Liver (tissue), 9 donors: Measurements from ENCODE around the gene ALCAM. TPM values are rescaled to one million over a fixed set of nuclear protein-coding genes. Genes with fewer than 3 reads are reported as not detected.

ENCODE experiments used
- DNase-seq: peaks from one replicate; pipeline ENCODE4 v3.0.0-alpha.2; 2017; ENCODE audit warnings: low spot score
- H3K27ac ChIP-seq, 2 donors: one replicate each; pipeline ENCODE4 v1.7.0; 2013; ENCODE audit warnings: inconsistent platforms in 2 of 2, low read length in 2 of 2, control low read depth in 1 of 2, low read depth in 1 of 2, mild to moderate bottlenecking in 1 of 2
- H3K27me3 ChIP-seq, 4 donors: one replicate each; pipeline versions ENCODE4 v1.6.1 to v1.7.0; 2013; ENCODE audit warnings: low read length in 3 of 4, inconsistent platforms in 1 of 4, mild to moderate bottlenecking in 1 of 4, moderate library complexity in 1 of 4; ENCODE audit not compliant: control insufficient read depth in 4 of 4, insufficient read depth in 4 of 4
- H3K36me3 ChIP-seq, 4 donors: one replicate each; pipeline versions ENCODE4 v1.6.1 to v1.7.0; 2013; ENCODE audit warnings: low read length in 3 of 4, mild to moderate bottlenecking in 3 of 4, low read depth in 1 of 4, moderate library complexity in 1 of 4; ENCODE audit not compliant: control insufficient read depth in 4 of 4, insufficient read depth in 3 of 4
- H3K4me1 ChIP-seq, 4 donors: one replicate each; pipeline versions ENCODE4 v1.6.1 to v1.7.0; 2013; ENCODE audit warnings: low read length in 3 of 4, mild to moderate bottlenecking in 3 of 4, moderate library complexity in 1 of 4; ENCODE audit not compliant: control insufficient read depth in 4 of 4, insufficient read depth in 4 of 4
- H3K4me3 ChIP-seq, 3 donors: one replicate each; pipeline versions ENCODE4 v1.6.1 to v1.7.0; 2013; ENCODE audit warnings: low read length in 3 of 3, control low read depth in 1 of 3, low read depth in 1 of 3, mild to moderate bottlenecking in 1 of 3
- H3K9ac ChIP-seq, 2 donors: one replicate each; pipeline ENCODE4 v1.7.0; 2013; ENCODE audit warnings: low read length in 2 of 2, mild to moderate bottlenecking in 2 of 2, moderate library complexity in 2 of 2, control low read depth in 1 of 2, low read depth in 1 of 2
- H3K9me3 ChIP-seq, 4 donors: one replicate each; pipeline versions ENCODE4 v1.6.1 to v1.7.0; 2013; ENCODE audit warnings: low read length in 3 of 4; ENCODE audit not compliant: control insufficient read depth in 4 of 4
- EGR1 ChIP-seq, 2 donors: IDR thresholded peaks; 2 replicates each; pipeline ENCODE4 v1.6.1; 2016 to 2018; ENCODE audit warnings: antibody characterized with exemption in 2 of 2, low read depth in 2 of 2
- FOXA1 ChIP-seq: IDR thresholded peaks from 2 replicates; pipeline ENCODE4 v1.6.1; 2016; ENCODE audit warnings: antibody characterized with exemption
- FOXA2 ChIP-seq: IDR thresholded peaks from 2 replicates; pipeline ENCODE4 v1.6.1; 2016; ENCODE audit warnings: antibody characterized with exemption
- GABPA ChIP-seq, 2 donors: IDR thresholded peaks in 1 of 2; conservative IDR thresholded peaks in 1 of 2; 2 replicates each; pipeline ENCODE4 v1.6.1; 2016; ENCODE audit warnings: antibody characterized with exemption in 2 of 2, mild to moderate bottlenecking in 1 of 2, moderate library complexity in 1 of 2
- HNF4A ChIP-seq, 2 donors: conservative IDR thresholded peaks; 2 replicates each; pipeline ENCODE4 v1.6.1; 2016; ENCODE audit warnings: antibody characterized with exemption in 2 of 2, mild to moderate bottlenecking in 2 of 2
- HNF4G ChIP-seq: IDR thresholded peaks from 2 replicates; pipeline ENCODE4 v1.6.1; 2016; ENCODE audit warnings: antibody characterized with exemption
- JUND ChIP-seq, 2 donors: IDR thresholded peaks; 2 replicates each; pipeline ENCODE4 v1.6.1; 2016; ENCODE audit warnings: antibody characterized with exemption in 2 of 2
- MAX ChIP-seq: IDR thresholded peaks from 2 replicates; pipeline ENCODE4 v1.6.1; 2016; ENCODE audit warnings: antibody characterized with exemption
- NR2F2 ChIP-seq: IDR thresholded peaks from 2 replicates; pipeline ENCODE4 v1.6.1; 2016; ENCODE audit warnings: antibody characterized with exemption
- RAD21 ChIP-seq, 2 donors: IDR thresholded peaks; 2 replicates each; pipeline ENCODE4 v1.6.1; 2016; ENCODE audit warnings: antibody characterized with exemption in 2 of 2, mild to moderate bottlenecking in 2 of 2
- REST ChIP-seq: IDR thresholded peaks from 2 replicates; pipeline ENCODE4 v1.6.1; 2016; ENCODE audit warnings: antibody characterized with exemption, mild to moderate bottlenecking
- RXRA ChIP-seq, 2 donors: IDR thresholded peaks; 2 replicates each; pipeline ENCODE4 v1.6.1; 2017 to 2018; ENCODE audit warnings: antibody characterized with exemption in 2 of 2, mild to moderate bottlenecking in 1 of 2
- SP1 ChIP-seq: IDR thresholded peaks from 2 replicates; pipeline ENCODE4 v1.6.1; 2018; ENCODE audit warnings: antibody characterized with exemption, mild to moderate bottlenecking
- TAF1 ChIP-seq: conservative IDR thresholded peaks from 2 replicates; pipeline ENCODE4 v1.6.1; 2016; ENCODE audit warnings: antibody characterized with exemption, mild to moderate bottlenecking
- YY1 ChIP-seq: IDR thresholded peaks from 2 replicates; pipeline ENCODE4 v1.6.1; 2016; ENCODE audit warnings: antibody characterized with exemption, mild to moderate bottlenecking
- ZBTB33 ChIP-seq: IDR thresholded peaks from 2 replicates; pipeline ENCODE4 v1.6.1; 2016; ENCODE audit warnings: antibody characterized with exemption
- WGBS: extraction: QIAGEN DNeasy Blood & Tissue Kit; methylation state at CpG from one replicate; pipeline ENCODE4 v1.1.7; 2013; 5-methylcytosine and 5-hydroxymethylcytosine counted together
- polyA plus RNA-seq, 2 donors: library from polyadenylated mRNA; stranded (reverse) in 1 of 2; unstranded in 1 of 2; fragments of 200-250 nt in 1 of 2; fragments of >200 nt in 1 of 2; fragmentation: Nextera tagmentation in 1 of 2; extraction: Ambion mirVana in 1 of 2; gene quantifications; one replicate each; pipeline versions ENCODE4 v1.2.1 to v1.2.3, GENCODE V29; 2013 to 2015
- total RNA-seq, 2 donors: library from RNA; depleted of rRNA; stranded (reverse); fragments of >200 nt; gene quantifications; one replicate each; pipeline ENCODE4 v1.2.3, GENCODE V29; 2014
- TF ChIP-seq, protein P1 (sequence below): IDR thresholded peaks from 2 replicates; pipeline ENCODE4 v1.6.1; 2016; ENCODE audit warnings: antibody characterized with exemption
- TF ChIP-seq, protein P2 (sequence below): fragments of 150-350 bp; IDR thresholded peaks from 2 replicates; pipeline ENCODE4 v1.5.1; 2017; ENCODE audit warnings: improper control_type of control experiment, low read depth, low read length; ENCODE audit not compliant: missing input control
- donor health status: healthy.
- donor health status: healthy.
- donor health status: healthy.
- donor health status: healthy.
- donor health status: healthy.

The ALCAM gene
- total and polyA plus RNA-seq, 4 donors = 14.2 to 62.0 (median 32.3) TPM

DNA sequence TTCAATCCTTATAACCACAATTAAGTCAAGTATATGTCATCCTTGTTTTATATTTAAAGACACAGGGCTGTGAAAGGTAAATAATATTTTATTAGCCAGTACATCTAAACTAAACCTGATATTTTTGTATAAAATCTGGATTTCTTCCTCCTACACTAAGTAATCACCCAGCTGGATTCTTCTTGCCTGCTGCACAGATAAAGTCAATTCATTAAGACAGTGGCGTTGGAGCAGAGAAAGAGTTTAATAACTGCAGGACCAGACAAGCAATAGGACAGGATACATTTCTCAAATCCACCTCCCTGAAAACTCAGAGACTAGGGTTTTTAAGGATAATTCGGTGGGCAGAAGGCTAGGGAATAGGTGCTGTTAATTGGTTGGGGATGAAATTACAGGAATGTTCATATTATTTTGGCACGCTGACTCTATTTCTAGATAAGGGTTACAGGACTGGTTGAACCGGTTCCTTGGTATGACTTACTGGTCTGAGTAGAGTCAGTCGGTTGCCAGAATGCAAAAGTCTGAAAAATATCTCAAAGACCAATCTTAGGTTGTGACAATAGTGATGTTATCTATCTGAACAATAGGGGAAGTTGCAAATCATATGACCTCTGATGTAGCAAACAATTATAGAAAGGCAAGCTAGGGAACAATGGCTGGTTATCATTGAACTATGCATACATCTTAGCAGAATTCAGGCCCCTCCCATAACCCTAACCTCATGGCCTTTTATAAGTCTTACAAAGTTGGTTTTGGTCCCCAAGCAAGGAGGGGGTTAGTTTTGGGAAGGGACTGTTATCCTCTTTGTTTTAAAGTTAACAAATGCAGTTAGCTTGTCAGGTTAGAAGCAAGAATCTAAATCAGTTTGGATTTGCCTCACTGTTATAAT lies 244.8 kb downstream of the ALCAM start:
- Histone ChIP-seq H3K9me3 (peaks cover 0 to 2% (median 0%) of the 10 kb centered on the region in 4 donors), H3K27me3 (no peaks in the 10 kb centered on the region), H3K4me3 (no peak overlapping the region), H3K4me1 (no peaks in the 10 kb centered on the region), H3K27ac (no peak overlapping the region), H3K36me3 (no peaks in the 10 kb centered on the region), H3K9ac (no peak overlapping the region)
- no peak for TF ChIP-seq EGR1 (IDR thresholded peaks at IDR 0.05; ENCODE audit: low read depth in 2 of 2)
- TF ChIP-seq REST = no peak
- TF ChIP-seq YY1 = no peak
- TF ChIP-seq HNF4G = no peak
- no peak for TF ChIP-seq FOXA1
- TF ChIP-seq RAD21 (IDR thresholded peaks at IDR 0.05) = no peak
- TF ChIP-seq ZBTB33 = no peak
- no peak for TF ChIP-seq RXRA (IDR thresholded peaks at IDR 0.05)
- no peak for TF ChIP-seq FOXA2
- no peak for TF ChIP-seq NR2F2
- TF ChIP-seq SP1 = no peak
- TF ChIP-seq HNF4A (conservative IDR thresholded peaks at IDR 0.05) = no peak
- no peak for TF ChIP-seq JUND (IDR thresholded peaks at IDR 0.05)
- TF ChIP-seq, protein P1, sequence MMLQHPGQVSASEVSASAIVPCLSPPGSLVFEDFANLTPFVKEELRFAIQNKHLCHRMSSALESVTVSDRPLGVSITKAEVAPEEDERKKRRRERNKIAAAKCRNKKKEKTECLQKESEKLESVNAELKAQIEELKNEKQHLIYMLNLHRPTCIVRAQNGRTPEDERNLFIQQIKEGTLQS = no peak
- no peak for TF ChIP-seq MAX
- TF ChIP-seq, protein P2, sequence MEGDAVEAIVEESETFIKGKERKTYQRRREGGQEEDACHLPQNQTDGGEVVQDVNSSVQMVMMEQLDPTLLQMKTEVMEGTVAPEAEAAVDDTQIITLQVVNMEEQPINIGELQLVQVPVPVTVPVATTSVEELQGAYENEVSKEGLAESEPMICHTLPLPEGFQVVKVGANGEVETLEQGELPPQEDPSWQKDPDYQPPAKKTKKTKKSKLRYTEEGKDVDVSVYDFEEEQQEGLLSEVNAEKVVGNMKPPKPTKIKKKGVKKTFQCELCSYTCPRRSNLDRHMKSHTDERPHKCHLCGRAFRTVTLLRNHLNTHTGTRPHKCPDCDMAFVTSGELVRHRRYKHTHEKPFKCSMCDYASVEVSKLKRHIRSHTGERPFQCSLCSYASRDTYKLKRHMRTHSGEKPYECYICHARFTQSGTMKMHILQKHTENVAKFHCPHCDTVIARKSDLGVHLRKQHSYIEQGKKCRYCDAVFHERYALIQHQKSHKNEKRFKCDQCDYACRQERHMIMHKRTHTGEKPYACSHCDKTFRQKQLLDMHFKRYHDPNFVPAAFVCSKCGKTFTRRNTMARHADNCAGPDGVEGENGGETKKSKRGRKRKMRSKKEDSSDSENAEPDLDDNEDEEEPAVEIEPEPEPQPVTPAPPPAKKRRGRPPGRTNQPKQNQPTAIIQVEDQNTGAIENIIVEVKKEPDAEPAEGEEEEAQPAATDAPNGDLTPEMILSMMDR = no peak
- TF ChIP-seq TAF1 = no peak
- no peak for TF ChIP-seq GABPA (IDR thresholded peaks at IDR 0.05 in 1 of 2, conservative IDR thresholded peaks at IDR 0.05 in 1 of 2)
- no peak for DNase-seq
- WGBS = 76% methylated on average over 5 of the region's 5 CpGs
